HCT116 (cell line): ENCODE data around the gene SUPT3H. TPM values are rescaled to one million over a fixed set of nuclear protein-coding genes. Genes with fewer than 3 reads are reported as not detected.
"Not testable (repeated sequence)": the region's sequence is repeated elsewhere in the genome, so short reads cannot be mapped to it uniquely, and the experiment has no call there.

ENCODE experiments used
- ATAC-seq: fragments of 200-7000 bp; cut with Tn5 transposase; 2 replicates; pipeline ENCODE4 v1.9.1; 2020; ENCODE audit warnings: mild to moderate bottlenecking, moderate library complexity
- BruUV-seq: library from RNA; stranded (reverse); fragments of 400-500 nt; replicated peaks from 2 replicates; lab custom pipeline; 2021; lab: Mats Ljungman, UMichigan
- CTCF ChIA-PET: fragments of 300-600 bp; sonication (Branson Sonifier 250); formaldehyde crosslinking; loops from one replicate; lab custom pipeline; 2021; ENCODE audit warnings: antibody characterized with exemption; lab: Charles Lee
- POLR2A ChIA-PET: fragments of 300-600, 350-600 bp; sonication (Branson Sonifier 250); formaldehyde crosslinking; loops from one replicate; lab custom pipeline; 2021; ENCODE audit warnings: antibody characterized with exemption; lab: Charles Lee
- RAD21 ChIA-PET, 2 experiments: fragments of 300-600 bp; sonication (Branson Sonifier 250); formaldehyde crosslinking; loops; one replicate each; lab custom pipeline; 2023; ENCODE audit warnings: low total read pairs in 2 of 2; ENCODE audit not compliant: uncharacterized antibody in 2 of 2, unreplicated experiment in 2 of 2, low non-redundant PET in 1 of 2; lab: Charles Lee
- DNase-seq: peaks from one replicate; pipeline ENCODE4 v3.0.0-alpha.2; 2010; ENCODE audit warnings: low read depth, low spot score
- H2AFZ ChIP-seq: fragments of 200-600 bp; shearing (Covaris generic), sonication (generic); 2 replicates; pipeline ENCODE4 v1.6.1; 2017; ENCODE audit warnings: low read depth, mixed run types, mixed read lengths, antibody characterized with exemption, low read length; ENCODE audit not compliant: poor library complexity, severe bottlenecking
- H3K27ac ChIP-seq: 2 replicates; pipeline ENCODE4 v1.5.1; 2012; ENCODE audit warnings: low read depth, low read length
- H3K27me3 ChIP-seq: fragments of 200-600 bp; sonication (generic); 2 replicates; pipeline ENCODE4 v1.6.1; 2016; ENCODE audit warnings: mixed run types, low read length, mixed read lengths; ENCODE audit not compliant: insufficient read depth
- H3K36me3 ChIP-seq, 2 experiments: fragments of 200-500 bp in 1 of 2; fragments of 200-600 bp in 1 of 2; sonication (Bioruptor generic) in 1 of 2; sonication (generic) in 1 of 2; 2 replicates each; pipeline versions ENCODE4 v1.5.1 to v1.6.1; 2014 to 2016; ENCODE audit warnings: low read length in 2 of 2, inconsistent platforms in 1 of 2, mixed read lengths in 1 of 2, mixed run types in 1 of 2; ENCODE audit not compliant: insufficient read depth in 2 of 2, control insufficient read depth in 1 of 2
- H3K4me1 ChIP-seq, 2 experiments: fragments of 200-600 bp in 1 of 2; sonication (generic) in 1 of 2; 2 replicates each; pipeline versions ENCODE4 v1.5.1 to v1.6.1; 2012 to 2017; ENCODE audit warnings: low read length in 2 of 2, inconsistent platforms in 1 of 2, mild to moderate bottlenecking in 1 of 2, mixed read lengths in 1 of 2, mixed run types in 1 of 2, moderate library complexity in 1 of 2; ENCODE audit not compliant: insufficient read depth in 2 of 2, control insufficient read depth in 1 of 2
- H3K4me2 ChIP-seq: fragments of 200-600 bp; sonication (generic); 2 replicates; pipeline ENCODE4 v1.6.1; 2017; ENCODE audit warnings: mixed run types, low read length, mixed read lengths
- H3K4me3 ChIP-seq, 2 experiments: fragments of 200-600 bp in 1 of 2; sonication (generic) in 1 of 2; replicated peaks in 1 of 2; 2 replicates each; pipeline ENCODE4 v1.5.1; 2011 to 2016; ENCODE audit warnings: low read length in 2 of 2, control low read depth in 1 of 2, low read depth in 1 of 2, mild to moderate bottlenecking in 1 of 2, mixed read lengths in 1 of 2, mixed run types in 1 of 2
- H3K79me2 ChIP-seq: fragments of 200-600 bp; sonication (generic); 2 replicates; pipeline ENCODE4 v1.6.1; 2017; ENCODE audit warnings: mild to moderate bottlenecking, mixed run types, low read length, moderate library complexity, mixed read lengths; ENCODE audit not compliant: insufficient read depth
- H3K9ac ChIP-seq: fragments of 200-600 bp; sonication (generic); 2 replicates; pipeline ENCODE4 v1.6.1; 2016; ENCODE audit warnings: low read length, mixed read lengths
- H3K9me2 ChIP-seq: fragments of 200-600 bp; sonication (generic), shearing (Covaris generic); 2 replicates; pipeline ENCODE4 v1.6.1; 2017; ENCODE audit warnings: mixed run types, mild to moderate bottlenecking, moderate library complexity; ENCODE audit not compliant: insufficient read depth
- H3K9me3 ChIP-seq, 2 experiments: fragments of 200-500 bp in 1 of 2; fragments of 200-600 bp in 1 of 2; sonication (Bioruptor generic) in 1 of 2; sonication (generic) in 1 of 2; 2 replicates each; pipeline ENCODE4 v1.6.1; 2014 to 2017; ENCODE audit warnings: low read length in 2 of 2, mixed read lengths in 2 of 2, inconsistent platforms in 1 of 2, low read depth in 1 of 2, mild to moderate bottlenecking in 1 of 2, mixed run types in 1 of 2, moderate library complexity in 1 of 2; ENCODE audit not compliant: control insufficient read depth in 1 of 2, insufficient read depth in 1 of 2
- H4K20me1 ChIP-seq: fragments of 200-600 bp; sonication (generic), shearing (Covaris generic); 2 replicates; pipeline ENCODE4 v1.6.1; 2017; ENCODE audit warnings: mixed run types, mild to moderate bottlenecking, moderate library complexity; ENCODE audit not compliant: insufficient read depth
- CBX3 ChIP-seq: IDR thresholded peaks from 2 replicates; pipeline ENCODE4 v1.6.1; 2012; ENCODE audit warnings: low read depth
- CEBPB ChIP-seq: IDR thresholded peaks from 2 replicates; pipeline ENCODE4 v1.6.1; 2012; ENCODE audit warnings: low read depth
- EGR1 ChIP-seq: IDR thresholded peaks from 2 replicates; pipeline ENCODE4 v1.6.1; 2012; ENCODE audit warnings: low read depth
- ELF1 ChIP-seq: IDR thresholded peaks from 2 replicates; pipeline ENCODE4 v1.6.1; 2012; ENCODE audit warnings: low read depth, borderline replicate concordance
- EZH2 ChIP-seq: fragments of 200-600 bp; sonication (generic); IDR thresholded peaks from 2 replicates; pipeline ENCODE4 v1.6.1; 2017; ENCODE audit warnings: antibody characterized with exemption, mixed run types
- POLR2A ChIP-seq: IDR thresholded peaks from 2 replicates; pipeline ENCODE4 v1.7.0; 2011; ENCODE audit warnings: borderline replicate concordance; ENCODE audit not compliant: insufficient read depth, insufficient read length; ENCODE audit errors: extremely low read depth
- RAD21 ChIP-seq: IDR thresholded peaks from 2 replicates; pipeline ENCODE4 v1.6.1; 2012; ENCODE audit warnings: low read depth, mild to moderate bottlenecking
- ZFX ChIP-seq: fragments of 450-650 bp; IDR thresholded peaks from 2 replicates; pipeline ENCODE4 v1.6.1; 2017
- ZNF274 ChIP-seq: fragments of 200-500 bp; sonication (Bioruptor generic); IDR thresholded peaks from 2 replicates; pipeline ENCODE4 v1.6.1; 2014; ENCODE audit warnings: mild to moderate bottlenecking, low read depth, low read length, inconsistent platforms
- intact Hi-C: fragments of 100-400 bp; cut with micrococcal nuclease; formaldehyde crosslinking; loops from 2 replicates; pipeline ENCODE4 v1.10.0; 2022
- total RNA-seq: library from RNA; stranded (reverse); gene quantifications from one replicate; pipeline ENCODE4 v1.2.1, GENCODE V29; 2021; ENCODE audit not compliant: unreplicated experiment
- TF ChIP-seq, protein P1 (sequence below): IDR thresholded peaks from 2 replicates; pipeline ENCODE4 v1.6.1; 2011; ENCODE audit warnings: mild to moderate bottlenecking, low read length, moderate library complexity; ENCODE audit not compliant: insufficient replicate concordance; ENCODE audit errors: extremely low read depth
- TF ChIP-seq, protein P2 (sequence below): IDR thresholded peaks from 2 replicates; pipeline ENCODE4 v1.6.1; 2012
- TF ChIP-seq, protein P3 (sequence below): IDR thresholded peaks from 2 replicates; pipeline ENCODE4 v1.6.1; 2012
- TF ChIP-seq, protein P4 (sequence below): IDR thresholded peaks from 2 replicates; pipeline ENCODE4 v1.6.1; 2012; ENCODE audit warnings: low read depth

The SUPT3H gene
- total RNA-seq, 1 experiment from 2014 or later, result 7.4 TPM

DNA sequence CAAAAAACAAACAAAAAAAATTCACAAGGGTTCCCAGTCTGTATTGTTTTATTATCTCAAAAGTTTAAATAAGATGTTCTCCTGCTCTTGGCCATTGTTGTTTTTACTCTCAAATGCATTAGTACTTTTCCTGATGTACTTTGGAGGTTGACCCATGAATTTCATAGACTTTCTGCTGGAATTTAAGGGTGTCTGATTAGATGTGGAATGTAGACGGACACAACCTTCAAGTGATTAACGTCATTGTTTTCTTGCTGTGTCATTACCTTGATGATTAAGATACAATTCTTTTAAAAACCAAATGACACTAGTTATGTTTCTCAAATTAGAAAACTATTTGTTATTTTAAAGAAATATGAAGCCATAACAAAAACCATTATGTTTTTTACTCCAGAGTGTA lies 471.0 kb downstream of the SUPT3H start:
- intact Hi-C loops, result no loop called here
- Histone ChIP-seq H3K9me2 (no peaks in the 10 kb centered on the region), H3K4me1 (no peaks in the 10 kb centered on the region), H3K4me2 (no peak overlapping the region), H3K27me3 (no peaks in the 10 kb centered on the region), H3K4me3 (no peak overlapping the region), H3K36me3 (no peaks in the 10 kb centered on the region), H3K27ac (no peak overlapping the region), H3K9ac (no peak overlapping the region), H4K20me1 (no peaks in the 10 kb centered on the region), H3K79me2 (no peaks in the 10 kb centered on the region), H3K9me3 (no peaks in the 10 kb centered on the region), H2AFZ (no peak overlapping the region)
- no TSS peak for BruUV-seq
- ChIA-PET CTCF (no interaction called here), RAD21 (no interaction called here), POLR2A (no interaction called here)
- TF ChIP-seq, protein P1, sequence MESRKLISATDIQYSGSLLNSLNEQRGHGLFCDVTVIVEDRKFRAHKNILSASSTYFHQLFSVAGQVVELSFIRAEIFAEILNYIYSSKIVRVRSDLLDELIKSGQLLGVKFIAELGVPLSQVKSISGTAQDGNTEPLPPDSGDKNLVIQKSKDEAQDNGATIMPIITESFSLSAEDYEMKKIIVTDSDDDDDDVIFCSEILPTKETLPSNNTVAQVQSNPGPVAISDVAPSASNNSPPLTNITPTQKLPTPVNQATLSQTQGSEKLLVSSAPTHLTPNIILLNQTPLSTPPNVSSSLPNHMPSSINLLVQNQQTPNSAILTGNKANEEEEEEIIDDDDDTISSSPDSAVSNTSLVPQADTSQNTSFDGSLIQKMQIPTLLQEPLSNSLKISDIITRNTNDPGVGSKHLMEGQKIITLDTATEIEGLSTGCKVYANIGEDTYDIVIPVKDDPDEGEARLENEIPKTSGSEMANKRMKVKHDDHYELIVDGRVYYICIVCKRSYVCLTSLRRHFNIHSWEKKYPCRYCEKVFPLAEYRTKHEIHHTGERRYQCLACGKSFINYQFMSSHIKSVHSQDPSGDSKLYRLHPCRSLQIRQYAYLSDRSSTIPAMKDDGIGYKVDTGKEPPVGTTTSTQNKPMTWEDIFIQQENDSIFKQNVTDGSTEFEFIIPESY, result no peak
- TF ChIP-seq, protein P2, sequence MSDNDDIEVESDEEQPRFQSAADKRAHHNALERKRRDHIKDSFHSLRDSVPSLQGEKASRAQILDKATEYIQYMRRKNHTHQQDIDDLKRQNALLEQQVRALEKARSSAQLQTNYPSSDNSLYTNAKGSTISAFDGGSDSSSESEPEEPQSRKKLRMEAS, result no peak
- TF ChIP-seq, protein P3, sequence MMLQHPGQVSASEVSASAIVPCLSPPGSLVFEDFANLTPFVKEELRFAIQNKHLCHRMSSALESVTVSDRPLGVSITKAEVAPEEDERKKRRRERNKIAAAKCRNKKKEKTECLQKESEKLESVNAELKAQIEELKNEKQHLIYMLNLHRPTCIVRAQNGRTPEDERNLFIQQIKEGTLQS, result no peak
- TF ChIP-seq, protein P4, sequence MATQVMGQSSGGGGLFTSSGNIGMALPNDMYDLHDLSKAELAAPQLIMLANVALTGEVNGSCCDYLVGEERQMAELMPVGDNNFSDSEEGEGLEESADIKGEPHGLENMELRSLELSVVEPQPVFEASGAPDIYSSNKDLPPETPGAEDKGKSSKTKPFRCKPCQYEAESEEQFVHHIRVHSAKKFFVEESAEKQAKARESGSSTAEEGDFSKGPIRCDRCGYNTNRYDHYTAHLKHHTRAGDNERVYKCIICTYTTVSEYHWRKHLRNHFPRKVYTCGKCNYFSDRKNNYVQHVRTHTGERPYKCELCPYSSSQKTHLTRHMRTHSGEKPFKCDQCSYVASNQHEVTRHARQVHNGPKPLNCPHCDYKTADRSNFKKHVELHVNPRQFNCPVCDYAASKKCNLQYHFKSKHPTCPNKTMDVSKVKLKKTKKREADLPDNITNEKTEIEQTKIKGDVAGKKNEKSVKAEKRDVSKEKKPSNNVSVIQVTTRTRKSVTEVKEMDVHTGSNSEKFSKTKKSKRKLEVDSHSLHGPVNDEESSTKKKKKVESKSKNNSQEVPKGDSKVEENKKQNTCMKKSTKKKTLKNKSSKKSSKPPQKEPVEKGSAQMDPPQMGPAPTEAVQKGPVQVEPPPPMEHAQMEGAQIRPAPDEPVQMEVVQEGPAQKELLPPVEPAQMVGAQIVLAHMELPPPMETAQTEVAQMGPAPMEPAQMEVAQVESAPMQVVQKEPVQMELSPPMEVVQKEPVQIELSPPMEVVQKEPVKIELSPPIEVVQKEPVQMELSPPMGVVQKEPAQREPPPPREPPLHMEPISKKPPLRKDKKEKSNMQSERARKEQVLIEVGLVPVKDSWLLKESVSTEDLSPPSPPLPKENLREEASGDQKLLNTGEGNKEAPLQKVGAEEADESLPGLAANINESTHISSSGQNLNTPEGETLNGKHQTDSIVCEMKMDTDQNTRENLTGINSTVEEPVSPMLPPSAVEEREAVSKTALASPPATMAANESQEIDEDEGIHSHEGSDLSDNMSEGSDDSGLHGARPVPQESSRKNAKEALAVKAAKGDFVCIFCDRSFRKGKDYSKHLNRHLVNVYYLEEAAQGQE, result no peak
- TF ChIP-seq EGR1 (no peak), ZFX (no peak), RAD21 (no peak), POLR2A (no peak), EZH2 (no peak), ELF1 (no peak), CBX3 (no peak), CEBPB (no peak), ZNF274 (no peak)
- DNase-seq (no peak), ATAC-seq (no peak)

DNA sequence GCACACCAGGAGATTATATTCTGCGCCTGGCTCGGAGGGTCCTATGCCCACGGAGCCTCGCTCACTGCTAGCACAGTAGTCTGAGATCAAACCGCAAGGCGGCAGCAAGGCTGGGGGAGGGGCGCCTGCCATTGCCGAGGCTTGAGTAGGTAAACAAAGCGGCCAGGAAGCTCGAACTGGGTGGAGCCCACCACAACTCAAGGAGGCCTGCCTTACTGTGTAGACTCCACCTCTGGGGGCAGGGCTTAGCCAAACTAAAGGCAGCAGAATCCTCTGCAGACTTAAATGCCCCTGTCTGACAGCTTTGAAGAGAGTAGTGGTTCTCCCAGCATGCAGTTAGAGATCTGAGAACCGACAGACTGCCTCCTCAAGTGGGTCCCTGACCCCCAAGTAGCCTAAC lies 477.4 kb downstream of the SUPT3H start:
- H3K27me3 ChIP-seq, H3K36me3 ChIP-seq, H3K9me3 ChIP-seq, H4K20me1 ChIP-seq, H3K4me2 ChIP-seq, intact Hi-C loops, RAD21 ChIA-PET, H3K4me3 ChIP-seq, H3K79me2 ChIP-seq, H3K9ac ChIP-seq, H3K4me1 ChIP-seq, H2AFZ ChIP-seq, ATAC-seq, DNase-seq, CTCF ChIA-PET, H3K9me2 ChIP-seq, POLR2A ChIA-PET, H3K27ac ChIP-seq, BruUV-seq: not testable (repeated sequence)
